DMS 273 treated with DMSO at 0.1 percent for 48 hours (cell line): Measurements from ENCODE around the gene CDC42BPA.

Experiments
- DNase-seq: peaks from one replicate; lab custom pipeline; 2025; lab: John Stamatoyannopoulos, UW

Gene CDC42BPA

DNA sequence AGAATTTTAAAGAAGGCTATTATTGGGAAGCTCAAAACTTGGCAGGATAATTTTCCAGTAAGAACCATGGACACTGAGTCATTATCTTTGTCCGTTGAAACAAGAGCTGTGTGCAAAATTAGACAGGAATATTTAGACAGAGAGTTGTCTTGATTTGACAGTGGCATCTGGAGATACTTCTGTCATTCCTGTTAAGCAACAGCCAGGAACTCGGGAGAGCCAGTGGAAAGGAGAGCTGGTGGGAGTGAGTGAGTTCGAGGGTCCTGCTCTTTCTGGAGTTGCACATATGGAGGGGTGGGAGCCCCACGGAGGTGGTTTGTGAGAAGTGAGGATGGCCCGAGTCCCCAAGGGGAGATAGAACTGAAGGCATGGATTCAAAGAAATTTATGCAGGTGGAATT, 375.1 kb downstream of the CDC42BPA start:
- DNase-seq: no peak

DNA sequence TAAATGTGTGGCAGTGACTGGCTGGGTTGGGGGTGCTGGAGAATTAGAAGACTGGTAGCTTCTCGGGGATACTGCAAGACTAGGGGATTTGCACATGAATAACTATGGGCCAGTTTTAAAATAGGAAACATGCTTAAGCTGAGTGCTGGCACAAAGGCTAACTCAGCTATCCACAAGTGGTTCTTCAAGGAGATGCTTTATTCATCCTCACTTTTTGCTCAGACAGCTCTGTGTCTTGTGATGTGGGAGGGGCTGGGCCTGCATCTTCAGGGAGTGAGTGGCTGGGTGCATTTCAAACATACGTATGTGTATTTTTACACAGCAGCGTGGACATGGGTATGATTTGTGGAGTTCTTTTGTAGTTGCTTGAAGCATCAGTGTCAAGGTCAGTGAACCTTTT, 375.9 kb downstream of the CDC42BPA start:
- no peak for DNase-seq

DNA sequence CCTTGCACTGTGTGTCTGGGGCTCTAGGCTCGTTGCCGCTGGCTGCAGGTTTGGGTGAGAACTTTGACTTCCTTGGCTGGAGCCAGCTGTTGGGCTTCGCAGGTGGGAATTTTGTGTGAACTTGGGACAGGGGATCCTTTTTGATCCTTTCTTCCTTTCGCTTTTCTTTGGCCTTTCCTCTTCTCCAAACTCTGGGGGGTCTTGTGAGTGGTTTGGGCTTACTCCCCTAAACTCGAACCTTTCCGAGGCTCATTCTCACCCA, 377.6 kb downstream of the CDC42BPA start:
- no peak for DNase-seq

DNA sequence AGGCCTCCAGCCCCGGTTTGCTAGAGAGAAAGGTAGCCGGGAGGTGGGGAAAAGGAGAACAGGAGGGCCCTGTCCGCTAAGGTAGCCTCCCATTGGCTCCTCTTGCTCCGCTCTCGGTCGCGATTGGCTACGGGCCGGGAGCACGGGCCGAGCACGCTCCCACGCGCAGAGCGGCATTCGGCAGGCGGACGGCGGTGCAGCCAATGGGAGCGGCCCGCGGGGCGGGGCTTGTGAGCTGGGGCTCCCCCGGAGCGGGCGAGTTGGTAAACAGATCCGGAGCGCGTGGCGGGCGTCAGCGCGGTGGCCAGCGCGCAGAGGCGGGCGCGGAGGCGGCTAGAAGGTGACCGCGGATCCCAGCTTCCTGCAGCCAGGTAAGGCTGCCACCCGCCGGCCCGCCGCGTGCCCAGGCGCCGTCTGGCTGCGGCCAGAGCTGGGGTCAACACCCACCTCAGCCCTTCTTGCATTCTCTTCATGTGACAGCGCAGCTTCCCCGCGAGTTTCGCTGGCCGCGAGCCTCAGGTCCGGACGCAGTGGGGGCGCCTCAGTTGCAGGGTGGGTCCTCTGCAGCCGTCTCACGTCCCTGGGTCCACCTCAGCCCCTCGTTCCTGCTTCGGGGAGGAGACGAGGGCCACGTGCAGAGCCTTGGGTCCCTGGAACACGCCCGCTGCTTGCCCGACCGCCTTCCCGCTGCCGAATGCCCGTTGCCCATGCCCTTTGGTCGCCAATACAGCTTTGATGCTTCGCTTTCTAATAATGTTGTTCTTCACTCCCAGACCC, 378.1 kb downstream of the CDC42BPA start, which contains the start of gene COQ8A:
TSS of gene COQ8A (plus strand) at position 266 of the 777 bp plus-strand sequence. CDS start 21,092 bp downstream, outside the sequence.
- DNase-seq: peak; percentile 99
